ENCODE data around the gene EFTUD2.

The EFTUD2 gene

DNA sequence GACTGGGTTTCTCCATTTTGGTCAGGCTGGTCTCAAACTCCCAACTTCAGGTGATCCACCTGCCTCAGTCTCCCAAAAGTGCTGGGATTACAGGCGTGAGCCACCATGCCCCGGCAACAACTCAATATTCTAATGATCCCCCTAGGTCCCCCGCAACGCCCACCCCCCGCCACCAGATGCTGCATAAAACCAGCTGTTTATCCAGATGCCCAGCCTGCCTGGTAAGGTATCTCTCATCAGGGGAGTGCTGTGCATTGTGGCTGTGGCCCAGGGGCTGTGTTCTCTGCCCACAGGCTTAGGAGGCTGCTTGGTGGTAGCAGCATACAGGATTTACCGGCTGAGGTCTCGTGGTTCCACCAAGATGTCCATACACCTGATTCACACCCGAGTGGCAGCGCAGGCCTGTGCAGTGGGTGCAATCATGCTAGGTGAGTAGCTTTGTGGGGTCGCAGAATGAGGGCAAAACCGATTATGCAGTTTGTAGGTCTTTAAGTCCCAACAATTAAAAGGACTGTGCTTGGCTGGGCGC lies 50.2 kb downstream of the EFTUD2 start:
- H3K9me3 ChIP-seq (ENCODE audit: insufficient read depth, low read length), result no peaks in the 10 kb centered on the region
- no peak overlapping the region for H3K4me3 ChIP-seq (ENCODE audit: low read length)
- H3K4me2 ChIP-seq (ENCODE audit: low read length), result no peak overlapping the region
- H3K27ac ChIP-seq (ENCODE audit: low read length), result no peak overlapping the region
- H3K79me2 ChIP-seq (ENCODE audit: low read length), result no peaks in the 10 kb centered on the region
- no peaks in the 10 kb centered on the region for H4K20me1 ChIP-seq (ENCODE audit: insufficient read depth, low read length)
- no peak for TF ChIP-seq EZH2phosphoT487 (IDR thresholded peaks at IDR 0.05; ENCODE audit: low read depth)
- TF ChIP-seq, protein P1, sequence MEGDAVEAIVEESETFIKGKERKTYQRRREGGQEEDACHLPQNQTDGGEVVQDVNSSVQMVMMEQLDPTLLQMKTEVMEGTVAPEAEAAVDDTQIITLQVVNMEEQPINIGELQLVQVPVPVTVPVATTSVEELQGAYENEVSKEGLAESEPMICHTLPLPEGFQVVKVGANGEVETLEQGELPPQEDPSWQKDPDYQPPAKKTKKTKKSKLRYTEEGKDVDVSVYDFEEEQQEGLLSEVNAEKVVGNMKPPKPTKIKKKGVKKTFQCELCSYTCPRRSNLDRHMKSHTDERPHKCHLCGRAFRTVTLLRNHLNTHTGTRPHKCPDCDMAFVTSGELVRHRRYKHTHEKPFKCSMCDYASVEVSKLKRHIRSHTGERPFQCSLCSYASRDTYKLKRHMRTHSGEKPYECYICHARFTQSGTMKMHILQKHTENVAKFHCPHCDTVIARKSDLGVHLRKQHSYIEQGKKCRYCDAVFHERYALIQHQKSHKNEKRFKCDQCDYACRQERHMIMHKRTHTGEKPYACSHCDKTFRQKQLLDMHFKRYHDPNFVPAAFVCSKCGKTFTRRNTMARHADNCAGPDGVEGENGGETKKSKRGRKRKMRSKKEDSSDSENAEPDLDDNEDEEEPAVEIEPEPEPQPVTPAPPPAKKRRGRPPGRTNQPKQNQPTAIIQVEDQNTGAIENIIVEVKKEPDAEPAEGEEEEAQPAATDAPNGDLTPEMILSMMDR (IDR thresholded peaks at IDR 0.05; ENCODE audit: low read depth, low read length), result no peak
- peaks cover 32% of the 10 kb centered on the region for H3K36me3 ChIP-seq (replicated peaks; ENCODE audit: low read depth, low read length)
- H3K27me3 ChIP-seq (ENCODE audit: low read depth, low read length), result no peaks in the 10 kb centered on the region
- H2AFZ ChIP-seq (ENCODE audit: low read depth, low read length), result no peak overlapping the region
- H3K4me1 ChIP-seq (ENCODE audit: low read length), result no peaks in the 10 kb centered on the region
- no peak overlapping the region for H3K9ac ChIP-seq (ENCODE audit: low read length)

- Histone ChIP-seq H3K79me2 (ENCODE audit: low read length) (no peaks in the 10 kb centered on the region), H4K20me1 (ENCODE audit: insufficient read depth, low read length) (no peaks in the 10 kb centered on the region), H2AFZ (ENCODE audit: low read depth, low read length) (no peak overlapping the region), H3K4me1 (ENCODE audit: low read length) (no peaks in the 10 kb centered on the region), H3K27ac (ENCODE audit: low read length) (no peak overlapping the region), H3K9ac (ENCODE audit: low read length) (no peak overlapping the region), H3K36me3 (replicated peaks; ENCODE audit: low read depth, low read length) (peaks cover 26% of the 10 kb centered on the region), H3K4me2 (ENCODE audit: low read length) (no peak overlapping the region), H3K27me3 (ENCODE audit: low read depth, low read length) (no peaks in the 10 kb centered on the region), H3K9me3 (ENCODE audit: insufficient read depth, low read length) (no peaks in the 10 kb centered on the region), H3K4me3 (ENCODE audit: low read length) (no peak overlapping the region)
- no peak for TF ChIP-seq EZH2phosphoT487 (IDR thresholded peaks at IDR 0.05; ENCODE audit: low read depth)
- TF ChIP-seq, protein P1 (IDR thresholded peaks at IDR 0.05; ENCODE audit: low read depth, low read length), result no peak
Observed at GRCh38 chr17:44848257-44848795, 50.9 kb downstream of the EFTUD2 start.

- Histone ChIP-seq H3K36me3 (replicated peaks; ENCODE audit: low read depth, low read length) (peaks cover 22% of the 10 kb centered on the region), H4K20me1 (ENCODE audit: insufficient read depth, low read length) (no peaks in the 10 kb centered on the region), H3K27ac (ENCODE audit: low read length) (no peak within 1 kb of the TSS), H3K9me3 (ENCODE audit: insufficient read depth, low read length) (no peaks in the 10 kb centered on the region), H3K9ac (ENCODE audit: low read length) (no peak within 1 kb of the TSS), H3K4me3 (ENCODE audit: low read length) (no peak within 1 kb of the TSS), H3K27me3 (ENCODE audit: low read depth, low read length) (no peaks in the 10 kb centered on the region), H3K4me2 (ENCODE audit: low read length) (no peak within 1 kb of the TSS), H3K79me2 (ENCODE audit: low read length) (no peaks in the 10 kb centered on the region), H3K4me1 (ENCODE audit: low read length) (no peaks in the 10 kb centered on the region), H2AFZ (ENCODE audit: low read depth, low read length) (no peak within 1 kb of the TSS)
- TF ChIP-seq, protein P1 (IDR thresholded peaks at IDR 0.05; ENCODE audit: low read depth, low read length), result no peak
- no peak for TF ChIP-seq EZH2phosphoT487 (IDR thresholded peaks at IDR 0.05; ENCODE audit: low read depth)
Observed at GRCh38 chr17:44847586-44847985, 51.7 kb downstream of the EFTUD2 start, which contains the start of gene HIGD1B. TSS of gene HIGD1B (plus strand) at chr17:44847883. CDS start at chr17:44848153, 270 bp downstream.

- Histone ChIP-seq H3K9ac (ENCODE audit: low read length) (no peak overlapping the region), H3K27ac (ENCODE audit: low read length) (no peak overlapping the region), H3K36me3 (replicated peaks; ENCODE audit: low read depth, low read length) (peaks cover 18% of the 10 kb centered on the region), H3K4me2 (ENCODE audit: low read length) (no peak overlapping the region), H3K4me1 (ENCODE audit: low read length) (no peaks in the 10 kb centered on the region), H3K27me3 (ENCODE audit: low read depth, low read length) (no peaks in the 10 kb centered on the region), H2AFZ (ENCODE audit: low read depth, low read length) (no peak overlapping the region), H3K4me3 (ENCODE audit: low read length) (no peak overlapping the region), H4K20me1 (ENCODE audit: insufficient read depth, low read length) (no peaks in the 10 kb centered on the region), H3K9me3 (ENCODE audit: insufficient read depth, low read length) (no peaks in the 10 kb centered on the region), H3K79me2 (ENCODE audit: low read length) (no peaks in the 10 kb centered on the region)
- no peak for TF ChIP-seq EZH2phosphoT487 (IDR thresholded peaks at IDR 0.05; ENCODE audit: low read depth)
- TF ChIP-seq, protein P1 (IDR thresholded peaks at IDR 0.05; ENCODE audit: low read depth, low read length), result no peak
Observed at GRCh38 chr17:44846206-44846605, 53.0 kb downstream of the EFTUD2 start.

All from OCI-LY3 (cell line).